ENCODE measurements around the gene CCDC80. TPM values are rescaled to one million over a fixed set of nuclear protein-coding genes. Genes with fewer than 3 reads are reported as not detected.
A peak's percentile ranks its signal among the peaks of the same experiment; 100 is the strongest.

Gene CCDC80
- total and polyA plus RNA-seq, 7 donors: 1.3 to 53.5 (median 12.2) TPM

DNA sequence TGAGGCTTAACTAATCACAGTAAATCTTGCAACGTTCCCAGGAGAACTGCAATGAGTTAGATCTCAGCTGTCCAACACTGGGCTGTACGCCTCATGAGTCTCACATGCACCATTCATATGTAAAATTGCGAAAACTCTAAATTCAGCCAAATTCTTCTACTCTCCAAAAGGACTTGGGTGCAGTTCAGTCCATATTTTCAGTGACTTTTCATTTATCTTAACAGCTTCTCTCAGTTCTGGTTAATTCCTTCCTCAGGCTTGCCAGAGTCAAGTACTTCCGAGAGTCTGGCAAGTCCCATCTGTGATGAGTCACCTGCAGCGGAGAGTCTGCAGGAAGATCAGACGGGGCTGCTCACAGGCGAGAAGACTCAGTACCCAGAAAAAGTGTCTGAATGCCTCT, 11.5 kb downstream of the CCDC80 start:
- TF ChIP-seq, protein P1, sequence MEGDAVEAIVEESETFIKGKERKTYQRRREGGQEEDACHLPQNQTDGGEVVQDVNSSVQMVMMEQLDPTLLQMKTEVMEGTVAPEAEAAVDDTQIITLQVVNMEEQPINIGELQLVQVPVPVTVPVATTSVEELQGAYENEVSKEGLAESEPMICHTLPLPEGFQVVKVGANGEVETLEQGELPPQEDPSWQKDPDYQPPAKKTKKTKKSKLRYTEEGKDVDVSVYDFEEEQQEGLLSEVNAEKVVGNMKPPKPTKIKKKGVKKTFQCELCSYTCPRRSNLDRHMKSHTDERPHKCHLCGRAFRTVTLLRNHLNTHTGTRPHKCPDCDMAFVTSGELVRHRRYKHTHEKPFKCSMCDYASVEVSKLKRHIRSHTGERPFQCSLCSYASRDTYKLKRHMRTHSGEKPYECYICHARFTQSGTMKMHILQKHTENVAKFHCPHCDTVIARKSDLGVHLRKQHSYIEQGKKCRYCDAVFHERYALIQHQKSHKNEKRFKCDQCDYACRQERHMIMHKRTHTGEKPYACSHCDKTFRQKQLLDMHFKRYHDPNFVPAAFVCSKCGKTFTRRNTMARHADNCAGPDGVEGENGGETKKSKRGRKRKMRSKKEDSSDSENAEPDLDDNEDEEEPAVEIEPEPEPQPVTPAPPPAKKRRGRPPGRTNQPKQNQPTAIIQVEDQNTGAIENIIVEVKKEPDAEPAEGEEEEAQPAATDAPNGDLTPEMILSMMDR (IDR thresholded peaks at IDR 0.05): no peak
- ATAC-seq: peak; percentile 57 to 90 (median 84)
- intact Hi-C loops (cut with DNase I): no loop called here
- DNase-seq: peak; percentile 67 to 73
- Histone ChIP-seq H3K27ac (no peak overlapping the region), H3K4me1 (no peaks in the 10 kb centered on the region), H3K4me3 (no peak overlapping the region), H3K27me3 (ENCODE audit: insufficient read depth in 3 of 3, low read length in 2 of 3) (no peaks in the 10 kb centered on the region), H3K36me3 (ENCODE audit: insufficient read depth in 1 of 2, low read depth in 1 of 2) (no peaks in the 10 kb centered on the region), H3K9me3 (no peaks in the 10 kb centered on the region)
- 21 to 41% (median 27%) methylated on average over 7 of the region's 7 CpGs for WGBS, 3 donors

DNA sequence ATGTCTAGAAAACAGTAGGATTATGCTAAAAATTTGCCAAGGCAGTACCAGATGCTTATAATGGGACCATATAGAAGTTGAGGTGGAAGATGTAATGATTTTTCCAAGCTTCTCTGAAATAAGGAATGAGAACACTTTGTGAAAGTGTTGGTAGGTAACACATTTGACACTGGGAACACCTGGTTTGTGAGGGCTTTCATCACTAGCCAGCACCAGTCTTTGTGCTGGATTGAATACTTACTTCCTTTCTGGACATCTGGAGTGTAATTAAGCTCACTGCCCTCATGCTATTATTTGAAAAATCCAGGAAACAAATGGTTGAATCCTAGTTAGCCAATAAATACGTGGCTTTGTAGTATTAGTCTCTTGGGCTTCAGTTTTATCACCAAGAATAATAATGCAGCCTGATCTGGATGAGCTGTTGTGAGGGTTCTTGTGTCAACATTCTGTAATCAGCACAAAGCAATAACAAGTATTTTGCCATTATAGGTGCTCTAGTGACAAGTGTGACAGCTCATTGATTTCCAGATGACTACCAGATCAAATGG, 12.9 kb downstream of the CCDC80 start:
- no peaks in the 10 kb centered on the region for H3K27me3 ChIP-seq (ENCODE audit: insufficient read depth in 3 of 3, low read length in 2 of 3)
- intact Hi-C loops (cut with DNase I): no loop called here
- no peaks in the 10 kb centered on the region for H3K4me1 ChIP-seq
- no peaks in the 10 kb centered on the region for H3K9me3 ChIP-seq
- ATAC-seq (no peak), DNase-seq (no peak)
- no peak overlapping the region for H3K27ac ChIP-seq
- no peaks in the 10 kb centered on the region for H3K36me3 ChIP-seq (ENCODE audit: insufficient read depth in 1 of 2, low read depth in 1 of 2)
- WGBS, 3 donors: 35 to 60% (median 46%) methylated on average over 1 of the region's 1 CpG
- H3K4me3 ChIP-seq: no peak overlapping the region
- TF ChIP-seq, protein P1 (IDR thresholded peaks at IDR 0.05): no peak

DNA sequence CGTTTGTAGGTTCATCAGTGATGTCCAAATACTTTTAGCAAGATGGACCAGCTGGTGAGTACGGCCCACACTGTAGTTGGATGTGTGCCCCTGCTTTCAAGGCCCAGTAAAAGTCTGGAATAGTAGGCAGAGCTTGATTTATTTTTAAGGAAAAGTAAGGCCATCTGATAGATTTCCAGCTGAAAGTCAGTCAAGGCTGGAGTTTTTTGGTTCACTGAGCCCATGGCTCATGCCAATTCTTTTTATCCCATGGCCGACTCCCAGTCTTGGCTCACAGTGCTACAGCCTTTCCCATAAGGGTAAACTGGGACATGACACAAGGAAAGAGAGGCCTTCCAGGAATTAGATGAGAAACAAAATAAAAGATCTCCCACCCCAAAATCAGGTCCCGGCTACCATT, 13.5 kb downstream of the CCDC80 start:
- no peaks in the 10 kb centered on the region for H3K4me1 ChIP-seq
- TF ChIP-seq, protein P1 (IDR thresholded peaks at IDR 0.05): no peak
- H3K36me3 ChIP-seq (ENCODE audit: insufficient read depth in 1 of 2, low read depth in 1 of 2): no peaks in the 10 kb centered on the region
- peak in 3 of 4 donors; percentile 32 to 54 (median 38) for ATAC-seq
- H3K9me3 ChIP-seq: no peaks in the 10 kb centered on the region
- H3K27ac ChIP-seq: no peak overlapping the region
- DNase-seq: peak; percentile 43 to 57
- intact Hi-C loops (cut with DNase I): no loop called here
- no peak overlapping the region for H3K4me3 ChIP-seq
- H3K27me3 ChIP-seq (ENCODE audit: insufficient read depth in 3 of 3, low read length in 2 of 3): no peaks in the 10 kb centered on the region
- 31 to 61% (median 41%) methylated on average over 4 of the region's 4 CpGs for WGBS, 3 donors

DNA sequence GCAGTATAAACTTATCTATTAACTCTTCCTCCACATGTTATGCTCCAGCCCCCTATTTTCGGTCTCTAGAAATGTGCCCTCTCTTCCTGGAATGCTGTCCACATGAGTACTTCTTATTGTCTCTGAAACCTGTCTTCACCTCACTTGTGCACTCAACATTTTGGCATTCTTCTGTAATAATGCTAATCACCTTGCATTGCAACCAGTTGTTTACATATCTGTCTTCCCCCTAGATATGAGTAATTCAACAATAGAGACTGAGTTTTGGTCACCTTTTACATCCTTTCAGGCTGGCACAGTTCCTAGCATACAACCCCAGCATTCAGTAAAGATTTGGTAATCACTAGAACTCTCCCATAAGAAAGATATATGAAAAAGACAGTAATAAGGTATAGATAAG, 17.2 kb downstream of the CCDC80 start:
- TF ChIP-seq, protein P1 (IDR thresholded peaks at IDR 0.05): no peak
- intact Hi-C loops (cut with DNase I): no loop called here
- Histone ChIP-seq H3K36me3 (ENCODE audit: insufficient read depth in 1 of 2, low read depth in 1 of 2) (no peaks in the 10 kb centered on the region), H3K9me3 (no peaks in the 10 kb centered on the region), H3K4me1 (no peaks in the 10 kb centered on the region), H3K27ac (no peak overlapping the region), H3K27me3 (ENCODE audit: insufficient read depth in 3 of 3, low read length in 2 of 3) (no peaks in the 10 kb centered on the region), H3K4me3 (no peak overlapping the region)
- DNase-seq: no peak
- WGBS, 3 donors: 85 to 97% (median 96%) methylated on average over 1 of the region's 1 CpG
- ATAC-seq: no peak

DNA sequence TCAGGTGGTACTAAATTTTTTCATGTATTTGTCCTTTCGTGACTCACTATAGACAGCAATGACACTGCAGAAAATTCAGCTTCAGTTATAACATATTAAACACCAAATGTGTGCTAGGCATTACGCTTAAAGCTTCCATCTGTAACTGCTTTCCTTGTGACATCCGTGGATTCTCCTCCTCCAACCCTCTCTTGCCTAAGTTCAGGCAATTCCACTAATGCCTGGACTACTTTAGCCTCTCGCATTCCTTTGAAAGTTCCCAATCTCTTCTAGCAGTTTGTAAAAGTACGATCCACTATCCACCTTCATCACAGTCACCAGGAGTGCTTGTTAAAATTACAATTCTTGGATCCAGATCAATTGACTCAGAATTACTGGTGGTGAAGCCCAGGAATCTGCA, 17.7 kb downstream of the CCDC80 start:
- ATAC-seq: no peak
- 91 to 94% (median 92%) methylated on average over 5 of the region's 5 CpGs for WGBS, 3 donors
- Histone ChIP-seq H3K27ac (no peak overlapping the region), H3K27me3 (ENCODE audit: insufficient read depth in 3 of 3, low read length in 2 of 3) (no peaks in the 10 kb centered on the region), H3K9me3 (no peaks in the 10 kb centered on the region), H3K36me3 (ENCODE audit: insufficient read depth in 1 of 2, low read depth in 1 of 2) (no peaks in the 10 kb centered on the region), H3K4me3 (no peak overlapping the region), H3K4me1 (no peaks in the 10 kb centered on the region)
- TF ChIP-seq, protein P1 (IDR thresholded peaks at IDR 0.05): no peak
- intact Hi-C loops (cut with DNase I): no loop called here
- no peak for DNase-seq
